Gastroesophageal sphincter (tissue), 4 donors: ENCODE data around the gene LILRA2. TPM values are rescaled to one million over a fixed set of nuclear protein-coding genes. Genes with fewer than 3 reads are reported as not detected.
"Not testable (repeated sequence)": the region's sequence is repeated elsewhere in the genome, so short reads cannot be mapped to it uniquely, and the experiment has no call there.

ENCODE experiments used
- ATAC-seq: fragments of 150-250 bp; one replicate; pipeline ENCODE4 v1.9.1; 2016; ENCODE audit warnings: mild to moderate bottlenecking, moderate library complexity
- H3K27ac ChIP-seq, 4 donors: fragments of 200-600 bp; sonication (generic) in 3 of 4; 1 replicate in 3 of 4; 2 replicates in 1 of 4; pipeline ENCODE4 v1.5.1; 2016 to 2019
- H3K27me3 ChIP-seq: fragments of 200-600 bp; sonication (generic); one replicate; pipeline ENCODE4 v1.5.1; 2019
- H3K36me3 ChIP-seq, 2 donors: fragments of 200-600 bp; sonication (generic); one replicate each; pipeline ENCODE4 v1.5.1; 2019; ENCODE audit warnings: control low read depth in 1 of 2
- H3K4me1 ChIP-seq, 3 donors: fragments of 200-600 bp; sonication (generic); 1 replicate in 2 of 3; 2 replicates in 1 of 3; pipeline ENCODE4 v1.5.1; 2016 to 2019; ENCODE audit warnings: control low read depth in 2 of 3
- H3K4me3 ChIP-seq, 2 donors: fragments of 200-600 bp; sonication (generic); one replicate each; pipeline ENCODE4 v1.5.1; 2019; ENCODE audit warnings: mild to moderate bottlenecking in 1 of 2, moderate library complexity in 1 of 2
- H3K9me3 ChIP-seq, 3 donors: fragments of 200-600 bp; sonication (generic); one replicate each; pipeline ENCODE4 v1.5.1; 2017 to 2019; ENCODE audit warnings: control low read depth in 2 of 3
- CTCF ChIP-seq, 4 experiments: fragments of 200-600 bp in 2 of 4; fragments of 450-650 bp in 2 of 4; sonication (generic) in 1 of 4; IDR thresholded peaks; one replicate each; pipeline ENCODE4 v1.5.1; 2017 to 2019; ENCODE audit warnings: antibody characterized with exemption in 4 of 4, mild to moderate bottlenecking in 2 of 4, moderate library complexity in 2 of 4
- EP300 ChIP-seq: sonication (generic); formaldehyde crosslinking; IDR thresholded peaks from one replicate; pipeline ENCODE4 v1.6.1; 2017; ENCODE audit warnings: antibody characterized with exemption, mild to moderate bottlenecking
- POLR2A ChIP-seq, 2 donors: fragments of 450-650 bp; IDR thresholded peaks; one replicate each; pipeline ENCODE4 v1.6.1; 2017; ENCODE audit warnings: antibody characterized with exemption in 2 of 2, mild to moderate bottlenecking in 2 of 2, moderate library complexity in 1 of 2
- POLR2AphosphoS5 ChIP-seq: sonication (generic); formaldehyde crosslinking; IDR thresholded peaks from one replicate; pipeline ENCODE4 v1.6.1; 2017; ENCODE audit warnings: antibody characterized with exemption
- WGBS, 2 donors: methylation state at CpG; one replicate each; pipeline ENCODE4 v1.1.5; 2018; ENCODE audit warnings: low coverage in 1 of 2; 5-methylcytosine and 5-hydroxymethylcytosine counted together
- total RNA-seq, 4 donors: library from RNA; depleted of rRNA; stranded (reverse); fragments of >200 nt; gene quantifications; one replicate each; pipeline ENCODE4 v1.1.0, GENCODE V29; 2016

The LILRA2 gene
- total RNA-seq, 4 donors from 2014 or later = 0.47 to 2.4 (median 1.5) TPM

- no peaks in the 10 kb centered on the region for H3K4me1 ChIP-seq
- H3K27ac ChIP-seq = no peak overlapping the region
- 51 to 67% methylated on average over 3 to 4 of the region's 5 CpGs for WGBS, 2 donors
- peaks cover 0 to 24% (median 0%) of the 10 kb centered on the region in 3 donors for H3K9me3 ChIP-seq
- no peaks in the 10 kb centered on the region for H3K36me3 ChIP-seq
- no peak for TF ChIP-seq POLR2AphosphoS5
- ATAC-seq = no peak
- peaks cover 17% of the 10 kb centered on the region for H3K27me3 ChIP-seq
- H3K4me3 ChIP-seq = no peak overlapping the region
Observed at GRCh38 chr19:54586397-54586796, 12.8 kb downstream of the LILRA2 start.

DNA sequence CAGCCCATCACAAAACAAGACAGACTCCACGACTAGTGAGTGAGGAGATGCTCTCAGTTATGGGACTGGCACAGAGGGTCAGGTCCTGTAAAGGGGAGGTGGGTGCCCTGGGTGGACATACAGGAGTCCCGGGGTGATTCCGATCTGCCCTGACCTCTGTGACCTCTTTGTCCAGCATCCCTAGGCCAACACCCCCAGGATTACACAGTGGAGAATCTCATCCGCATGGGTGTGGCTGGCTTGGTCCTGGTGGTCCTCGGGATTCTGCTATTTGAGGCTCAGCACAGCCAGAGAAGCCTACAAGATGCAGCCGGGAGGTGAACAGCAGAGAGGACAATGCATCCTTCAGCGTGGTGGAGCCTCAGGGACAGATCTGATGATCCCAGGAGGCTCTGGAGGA lies 13.4 kb downstream of the LILRA2 start:
- H3K9me3 ChIP-seq = peaks cover 0 to 29% (median 0%) of the 10 kb centered on the region in 3 donors
- H3K4me1 ChIP-seq = no peaks in the 10 kb centered on the region
- no peaks in the 10 kb centered on the region for H3K36me3 ChIP-seq
- peaks cover 17% of the 10 kb centered on the region for H3K27me3 ChIP-seq
- H3K27ac ChIP-seq = no peak overlapping the region
- no peak for ATAC-seq
- TF ChIP-seq POLR2A (IDR thresholded peaks at IDR 0.05) (no peak), EP300 (no peak), CTCF (IDR thresholded peaks at IDR 0.05) (no peak), POLR2AphosphoS5 (no peak)
- 58 to 61% methylated on average over 4 to 5 of the region's 7 CpGs for WGBS, 2 donors
- H3K4me3 ChIP-seq = no peak overlapping the region

GRCh38 chr19:54593445-54593844 lies 19.9 kb downstream of the LILRA2 start, which contains the start of gene LILRA1:
Gene LILRA1, plus strand, starts transcription at chr19:54593632. Its CDS starts 613 bp downstream, at chr19:54594245.
- peaks cover 36% of the 10 kb centered on the region for H3K27me3 ChIP-seq
- ATAC-seq, H3K36me3 ChIP-seq, H3K4me3 ChIP-seq, H3K27ac ChIP-seq, H3K4me1 ChIP-seq: not testable (repeated sequence)
- 60 to 71% methylated on average over 4 to 5 of the region's 6 CpGs for WGBS, 2 donors
- H3K9me3 ChIP-seq = peaks cover 0 to 29% (median 0%) of the 10 kb centered on the region in 3 donors

GRCh38 chr19:54593931-54594626 lies 20.5 kb downstream of the LILRA2 start:
- H3K27ac ChIP-seq, ATAC-seq, H3K4me1 ChIP-seq, H3K4me3 ChIP-seq, H3K36me3 ChIP-seq: not testable (repeated sequence)
- Histone ChIP-seq H3K27me3 (peaks cover 40% of the 10 kb centered on the region), H3K9me3 (peaks cover 0 to 23% (median 0%) of the 10 kb centered on the region in 3 donors)
- WGBS, 2 donors = no CpG with 5 or more reads among the region's 9 CpGs

GRCh38 chr19:54594737-54595136 lies 21.1 kb downstream of the LILRA2 start:
- Histone ChIP-seq H3K36me3 (no peaks in the 10 kb centered on the region), H3K27ac (no peak overlapping the region), H3K4me1 (no peaks in the 10 kb centered on the region), H3K4me3 (no peak overlapping the region), H3K27me3 (peaks cover 40% of the 10 kb centered on the region), H3K9me3 (peaks cover 0 to 19% (median 0%) of the 10 kb centered on the region in 3 donors)
- 60 to 100% methylated on average over 1 of the region's 5 CpGs for WGBS, 2 donors
- ATAC-seq = no peak
- TF ChIP-seq CTCF (IDR thresholded peaks at IDR 0.05) = no peak

DNA sequence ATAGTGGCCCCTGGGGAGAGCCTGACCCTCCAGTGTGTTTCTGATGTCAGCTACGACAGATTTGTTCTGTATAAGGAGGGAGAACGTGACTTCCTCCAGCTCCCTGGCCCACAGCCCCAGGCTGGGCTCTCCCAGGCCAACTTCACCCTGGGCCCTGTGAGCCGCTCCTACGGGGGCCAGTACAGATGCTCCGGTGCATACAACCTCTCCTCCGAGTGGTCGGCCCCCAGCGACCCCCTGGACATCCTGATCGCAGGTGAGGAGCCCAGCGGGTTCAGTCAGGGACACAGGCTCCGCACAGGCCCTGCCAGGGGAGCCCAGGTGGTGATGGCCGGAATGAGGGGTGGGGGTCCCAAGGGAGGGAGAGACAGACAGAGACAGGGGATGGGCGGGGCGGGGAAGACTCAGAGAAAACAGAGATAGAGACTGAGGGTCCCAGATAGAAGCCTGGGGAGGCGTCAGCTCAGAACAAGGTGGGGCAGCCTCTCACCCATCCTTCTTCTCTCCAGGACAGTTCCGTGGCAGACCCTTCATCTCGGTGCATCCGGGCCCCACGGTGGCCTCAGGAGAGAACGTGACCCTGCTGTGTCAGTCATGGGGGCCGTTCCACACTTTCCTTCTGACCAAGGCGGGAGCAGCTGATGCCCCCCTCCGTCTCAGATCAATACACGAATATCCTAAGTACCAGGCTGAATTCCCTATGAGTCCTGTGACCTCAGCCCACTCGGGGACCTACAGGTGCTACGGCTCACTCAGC lies 22.3 kb downstream of the LILRA2 start:
- H3K36me3 ChIP-seq, H3K4me3 ChIP-seq, H3K4me1 ChIP-seq, H3K27ac ChIP-seq, ATAC-seq: not testable (repeated sequence)
- Histone ChIP-seq H3K27me3 (peaks cover 40% of the 10 kb centered on the region), H3K9me3 (peaks cover 0 to 10% (median 0%) of the 10 kb centered on the region in 3 donors)
- WGBS, 2 donors = 84 to 88% methylated on average over 4 to 6 of the region's 26 CpGs

DNA sequence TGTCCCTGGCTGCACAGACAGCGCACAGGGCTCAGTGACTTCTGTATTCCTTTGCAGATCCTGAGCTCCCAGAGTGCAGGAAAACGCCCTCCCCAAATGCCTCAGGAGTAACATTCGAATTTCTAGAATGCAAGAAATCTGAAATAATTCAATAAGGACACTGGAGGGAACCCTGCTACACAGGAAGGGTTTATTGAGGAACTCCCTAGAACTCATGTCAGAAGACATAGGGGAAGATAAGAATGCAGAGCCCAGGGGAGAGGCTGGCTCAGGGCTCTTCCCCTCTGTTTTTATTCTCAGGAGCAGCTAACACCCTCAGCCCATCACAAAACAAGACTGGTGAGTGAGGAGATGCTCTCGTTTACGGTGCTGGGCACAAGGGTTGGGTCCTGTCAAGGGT lies 26.6 kb downstream of the LILRA2 start:
- H3K27me3 ChIP-seq = peaks cover 24% of the 10 kb centered on the region
- no peak overlapping the region for H3K27ac ChIP-seq
- H3K36me3 ChIP-seq = no peaks in the 10 kb centered on the region
- no peak for ATAC-seq
- no peak overlapping the region for H3K4me3 ChIP-seq
- 72% methylated on average over 3 of the region's 5 CpGs; no CpG with 5 or more reads in 1 of the 2 donors for WGBS, 2 donors
- H3K4me1 ChIP-seq = no peaks in the 10 kb centered on the region
- H3K9me3 ChIP-seq = peaks cover 0 to 11% (median 0%) of the 10 kb centered on the region in 3 donors
- TF ChIP-seq POLR2A (IDR thresholded peaks at IDR 0.05) (no peak), CTCF (IDR thresholded peaks at IDR 0.05) (no peak), POLR2AphosphoS5 (no peak), EP300 (no peak)
